ENCODE measurements around the gene OR6N2.

OR6N2 gene

GRCh38 chr1:158771950-158772866 lies 8.8 kb downstream of the OR6N2 start, which contains the start of gene OR6N1:
OR6N1 (minus strand) TSS chr1:158772195; CDS start chr1:158766682, 5,513 bp downstream.
- TF ChIP-seq CTCF (IDR thresholded peaks at IDR 0.05; ENCODE audit: insufficient read depth, missing control alignments), result no peak
- no peak for DNase-seq (ENCODE audit: insufficient read length, low spot score)
- FAIRE-seq, result no peak

DNA sequence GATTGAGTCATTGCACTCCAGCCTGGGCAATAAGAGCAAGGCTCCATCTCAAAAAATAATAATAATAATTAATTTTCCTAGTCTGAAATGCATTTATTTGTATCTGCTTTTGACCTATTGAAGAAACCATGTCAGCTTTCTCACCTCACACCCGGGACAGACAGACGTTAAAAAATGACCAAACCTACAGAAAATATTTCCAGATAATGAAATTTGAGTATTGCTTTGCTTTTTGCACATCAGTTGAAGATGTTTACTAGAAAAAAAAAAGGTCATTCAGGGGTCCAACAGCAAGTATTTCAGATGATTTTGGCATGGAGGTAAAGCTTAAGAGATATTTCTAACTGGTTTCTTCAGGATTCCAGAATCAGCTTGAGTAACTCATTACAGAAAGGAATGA lies 26.6 kb downstream of the OR6N2 start, which contains the start of gene OR6K6:
OR6K6 (plus strand) TSS at position 301 of the 400 bp plus-strand sequence. CDS start 168 bp downstream, outside the sequence.
- no peak for FAIRE-seq
- DNase-seq (ENCODE audit: insufficient read length, low spot score), result no peak
- no peak for TF ChIP-seq CTCF (IDR thresholded peaks at IDR 0.05; ENCODE audit: insufficient read depth, missing control alignments)

DNA sequence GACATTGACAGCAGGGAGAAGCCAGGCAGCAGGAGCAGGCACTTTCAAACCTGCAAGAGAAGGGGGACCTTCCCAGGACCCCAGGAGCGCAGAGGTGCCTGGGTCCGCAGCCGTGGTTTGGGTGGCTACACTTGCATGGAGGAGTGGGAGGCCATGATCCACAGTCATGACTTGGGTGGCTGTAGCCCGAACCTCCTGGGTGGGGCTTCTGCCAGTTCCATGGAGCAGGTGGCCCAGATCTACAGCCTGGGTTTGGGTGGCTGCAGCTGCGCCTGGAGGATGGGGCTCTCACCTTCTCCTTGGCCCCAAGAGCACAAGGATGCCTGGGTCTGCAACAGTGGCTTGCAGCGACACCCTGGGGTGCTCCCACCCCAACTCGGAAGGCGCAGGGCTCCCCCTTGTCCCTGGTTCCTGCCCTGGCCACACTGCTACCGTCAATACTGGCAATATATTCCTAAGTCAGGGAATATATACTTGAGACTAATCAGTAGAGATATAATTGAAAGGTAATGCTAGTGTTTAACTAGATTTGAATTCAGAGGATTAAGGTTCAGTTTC lies 28.8 kb downstream of the OR6N2 start:
- TF ChIP-seq CTCF (IDR thresholded peaks at IDR 0.05; ENCODE audit: insufficient read depth, missing control alignments), result no peak
- FAIRE-seq (no peak), DNase-seq (ENCODE audit: insufficient read length, low spot score) (no peak)

GRCh38 chr1:158735848-158736247 lies 45.2 kb downstream of the OR6N2 start:
- no peak for TF ChIP-seq CTCF (IDR thresholded peaks at IDR 0.05; ENCODE audit: insufficient read depth, missing control alignments)
- no peak for DNase-seq (ENCODE audit: insufficient read length, low spot score)
- FAIRE-seq, result no peak

DNA sequence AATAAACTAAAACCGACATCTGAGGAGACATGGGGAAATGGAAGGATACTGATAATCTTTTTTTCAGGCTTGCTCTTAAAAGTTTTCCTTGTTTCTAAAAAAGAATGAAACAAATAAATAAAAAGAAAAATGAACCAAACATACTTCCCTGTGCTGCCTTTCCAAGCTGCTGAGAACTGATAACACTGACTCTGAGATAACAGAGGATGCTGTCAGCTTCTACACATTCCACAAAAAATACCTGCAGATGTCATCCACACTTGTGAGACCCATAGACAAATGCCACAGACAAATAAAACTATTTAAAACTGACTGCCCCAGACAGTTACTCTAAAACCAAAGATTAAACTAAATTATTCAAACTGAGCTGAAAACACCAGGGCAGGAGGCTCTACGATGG lies 48.5 kb downstream of the OR6N2 start:
- TF ChIP-seq CTCF (IDR thresholded peaks at IDR 0.05; ENCODE audit: insufficient read depth, missing control alignments), result no peak
- DNase-seq (ENCODE audit: insufficient read length, low spot score) (no peak), FAIRE-seq (no peak)

- no peak for DNase-seq (ENCODE audit: insufficient read length, low spot score)
- TF ChIP-seq CTCF (IDR thresholded peaks at IDR 0.05; ENCODE audit: insufficient read depth, missing control alignments), result no peak
- no peak for FAIRE-seq
Measured at GRCh38 chr1:158731707-158732106, 49.3 kb downstream of the OR6N2 start.

DNA sequence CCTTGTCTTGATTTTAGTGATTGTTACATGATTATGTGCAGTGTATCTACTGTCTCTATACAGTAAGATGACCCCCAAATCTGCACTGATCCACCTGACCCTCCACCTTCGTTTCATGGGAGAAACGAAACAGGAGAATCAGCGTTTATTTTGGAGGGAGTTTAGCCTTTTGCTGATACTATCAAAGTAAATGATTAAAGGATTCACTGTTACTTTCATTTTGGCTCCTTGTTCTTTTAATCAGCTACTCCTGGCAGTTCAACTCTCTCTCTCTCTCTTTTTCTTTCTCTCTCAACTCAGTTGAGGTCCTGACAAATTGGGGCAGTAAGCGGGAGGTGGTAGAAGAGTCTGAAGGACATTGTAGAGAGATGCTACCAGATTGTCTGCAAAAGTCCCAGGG lies 50.6 kb downstream of the OR6N2 start:
- no peak for TF ChIP-seq CTCF (IDR thresholded peaks at IDR 0.05; ENCODE audit: insufficient read depth, missing control alignments)
- FAIRE-seq (no peak), DNase-seq (ENCODE audit: insufficient read length, low spot score) (no peak)
